ENCODE data around the gene COG5. TPM values are rescaled to one million over a fixed set of nuclear protein-coding genes. Genes with fewer than 3 reads are reported as not detected.

The COG5 gene
- total RNA-seq, 6 experiments from 2014 or later, result 13.9 to 21.3 (median 15.5) TPM

- WGBS (ENCODE audit: insufficient coverage, low coverage, low lambda C conversion rate, missing lambda C conversion rate), result 52% methylated on average over 4 of the region's 4 CpGs
- H3K4me3 ChIP-seq, result no peak overlapping the region
- no peak for TF ChIP-seq CTCF (IDR thresholded peaks at IDR 0.05)
- TF ChIP-seq POLR2A (IDR thresholded peaks at IDR 0.05), result no peak
- intact Hi-C loops (cut with DNase I), result no loop called here
- no peak for ATAC-seq
- no peaks in the 10 kb centered on the region for H3K9me3 ChIP-seq
- DNase-seq, result no peak
- H3K27ac ChIP-seq, result no peak overlapping the region
- no peaks in the 10 kb centered on the region for H3K27me3 ChIP-seq
- H3K36me3 ChIP-seq, result no peaks in the 10 kb centered on the region
- H3K4me1 ChIP-seq, result no peaks in the 10 kb centered on the region
Observed at GRCh38 chr7:107332488-107333269, 231.0 kb downstream of the COG5 start.

GRCh38 chr7:107330478-107330877 is 233.2 kb downstream of the COG5 start:
- no peak for TF ChIP-seq CTCF (IDR thresholded peaks at IDR 0.05)
- H3K27ac ChIP-seq, result no peak overlapping the region
- H3K36me3 ChIP-seq, result no peaks in the 10 kb centered on the region
- ATAC-seq (no peak), DNase-seq (no peak)
- H3K4me1 ChIP-seq, result no peaks in the 10 kb centered on the region
- H3K27me3 ChIP-seq, result no peaks in the 10 kb centered on the region
- intact Hi-C loops (cut with DNase I), result no loop called here
- H3K9me3 ChIP-seq, result no peaks in the 10 kb centered on the region
- H3K4me3 ChIP-seq, result no peak overlapping the region

GRCh38 chr7:107327986-107328569 is 235.6 kb downstream of the COG5 start:
- Histone ChIP-seq H3K36me3 (no peaks in the 10 kb centered on the region), H3K4me1 (no peaks in the 10 kb centered on the region), H3K9me3 (no peaks in the 10 kb centered on the region), H3K27me3 (no peaks in the 10 kb centered on the region), H3K27ac (no peak overlapping the region), H3K4me3 (no peak overlapping the region)
- no peak for ATAC-seq
- intact Hi-C loops (cut with DNase I), result no loop called here
- TF ChIP-seq CTCF (IDR thresholded peaks at IDR 0.05) (no peak), POLR2A (IDR thresholded peaks at IDR 0.05) (no peak)
- DNase-seq, result no peak

- no peak overlapping the region for H3K4me3 ChIP-seq
- TF ChIP-seq POLR2A (IDR thresholded peaks at IDR 0.05), result no peak
- no peak for TF ChIP-seq CTCF (IDR thresholded peaks at IDR 0.05)
- H3K4me1 ChIP-seq, result no peaks in the 10 kb centered on the region
- H3K36me3 ChIP-seq, result no peaks in the 10 kb centered on the region
- H3K27me3 ChIP-seq, result no peaks in the 10 kb centered on the region
- H3K9me3 ChIP-seq, result no peaks in the 10 kb centered on the region
- no peak overlapping the region for H3K27ac ChIP-seq
- intact Hi-C loops (cut with DNase I), result no loop called here
- ATAC-seq (no peak), DNase-seq (no peak)
- WGBS (ENCODE audit: insufficient coverage, low coverage, low lambda C conversion rate, missing lambda C conversion rate), result 89% methylated on average over 3 of the region's 3 CpGs
Observed at GRCh38 chr7:107326061-107326460, 237.7 kb downstream of the COG5 start.

Measured in right lobe of liver (tissue), 6 donors.